Renal cortex interstitium (tissue), 11 donors: ENCODE data around the gene PLEKHM2. TPM values are rescaled to one million over a fixed set of nuclear protein-coding genes. Genes with fewer than 3 reads are reported as not detected.

Source experiments
- DNase-seq, 11 donors: peaks; one replicate each; pipeline ENCODE4 v3.0.0-alpha.2; 2013; ENCODE audit warnings: low read depth in 9 of 11, low spot score in 4 of 11; ENCODE audit errors: extremely low read depth in 1 of 11
- polyA plus RNA-seq, 3 donors: library from polyadenylated mRNA; unstranded; fragments of 120-200 nt; gene quantifications; one replicate each; pipeline ENCODE4 v1.2.1, GENCODE V29; 2013; ENCODE audit not compliant: insufficient read length in 3 of 3

PLEKHM2 gene
- polyA plus RNA-seq, 3 donors, result 44.2 to 49.2 (median 45.9) TPM

- DNase-seq, result no peak
These were observed 30.5 kb downstream of the PLEKHM2 start for GRCh38 chr1:15714406-15715136.

GRCh38 chr1:15717418-15718125 lies 33.5 kb downstream of the PLEKHM2 start:
- no peak for DNase-seq

GRCh38 chr1:15718199-15718601 lies 34.1 kb downstream of the PLEKHM2 start:
- no peak for DNase-seq

GRCh38 chr1:15719381-15720120 lies 35.4 kb downstream of the PLEKHM2 start:
- no peak for DNase-seq

- no peak for DNase-seq
These were observed 36.7 kb downstream of the PLEKHM2 start for GRCh38 chr1:15720861-15721260.

- DNase-seq, result no peak
These were observed 38.3 kb downstream of the PLEKHM2 start for GRCh38 chr1:15722411-15722810.

GRCh38 chr1:15722836-15723532 lies 38.9 kb downstream of the PLEKHM2 start:
- DNase-seq, result no peak

GRCh38 chr1:15723631-15724246 lies 39.6 kb downstream of the PLEKHM2 start:
- DNase-seq, result no peak

- DNase-seq, result no peak
These were observed 41.1 kb downstream of the PLEKHM2 start for GRCh38 chr1:15724949-15725880.

GRCh38 chr1:15726508-15726907 lies 42.4 kb downstream of the PLEKHM2 start:
- DNase-seq, result no peak

- no peak for DNase-seq
These were observed 42.9 kb downstream of the PLEKHM2 start for GRCh38 chr1:15727021-15727420.

GRCh38 chr1:15727424-15727823 lies 43.3 kb downstream of the PLEKHM2 start:
- no peak for DNase-seq

GRCh38 chr1:15727866-15728534 lies 43.9 kb downstream of the PLEKHM2 start:
- no peak for DNase-seq

GRCh38 chr1:15728937-15729657 lies 45.0 kb downstream of the PLEKHM2 start:
- no peak for DNase-seq

GRCh38 chr1:15730423-15730822 lies 46.3 kb downstream of the PLEKHM2 start:
- no peak for DNase-seq

- no peak for DNase-seq
These were observed 46.8 kb downstream of the PLEKHM2 start for GRCh38 chr1:15730936-15731335.
